Activated T-cell treated with anti-CD3 and anti-CD28 coated beads for 24 hours (primary cell): Measurements from ENCODE around the gene IL11.

Experiments used
- DNase-seq: peaks from one replicate; pipeline ENCODE4 v3.0.0-alpha.2; 2020; ENCODE audit warnings: low read depth

The IL11 gene

DNA sequence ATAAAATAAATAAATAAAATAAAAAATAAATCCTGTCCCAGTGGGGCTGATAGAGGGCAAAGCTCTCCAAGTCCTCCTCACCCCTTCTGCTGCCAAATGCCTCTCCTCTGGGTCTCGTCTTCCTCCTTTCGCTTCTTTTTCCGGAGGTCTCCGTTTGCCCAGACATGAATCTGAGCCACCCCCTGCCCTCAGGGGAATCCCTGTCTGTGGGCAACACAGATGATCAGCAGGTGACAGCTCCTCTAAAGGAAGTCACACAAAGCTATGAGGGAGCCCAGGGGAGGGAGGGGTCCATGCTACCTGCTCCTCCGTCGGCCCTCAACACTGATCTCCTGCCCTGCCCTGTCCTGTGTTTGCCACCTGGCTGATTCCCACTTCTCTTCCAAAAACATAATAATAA, 45.6 kb downstream of the IL11 start:
- DNase-seq: no peak

DNA sequence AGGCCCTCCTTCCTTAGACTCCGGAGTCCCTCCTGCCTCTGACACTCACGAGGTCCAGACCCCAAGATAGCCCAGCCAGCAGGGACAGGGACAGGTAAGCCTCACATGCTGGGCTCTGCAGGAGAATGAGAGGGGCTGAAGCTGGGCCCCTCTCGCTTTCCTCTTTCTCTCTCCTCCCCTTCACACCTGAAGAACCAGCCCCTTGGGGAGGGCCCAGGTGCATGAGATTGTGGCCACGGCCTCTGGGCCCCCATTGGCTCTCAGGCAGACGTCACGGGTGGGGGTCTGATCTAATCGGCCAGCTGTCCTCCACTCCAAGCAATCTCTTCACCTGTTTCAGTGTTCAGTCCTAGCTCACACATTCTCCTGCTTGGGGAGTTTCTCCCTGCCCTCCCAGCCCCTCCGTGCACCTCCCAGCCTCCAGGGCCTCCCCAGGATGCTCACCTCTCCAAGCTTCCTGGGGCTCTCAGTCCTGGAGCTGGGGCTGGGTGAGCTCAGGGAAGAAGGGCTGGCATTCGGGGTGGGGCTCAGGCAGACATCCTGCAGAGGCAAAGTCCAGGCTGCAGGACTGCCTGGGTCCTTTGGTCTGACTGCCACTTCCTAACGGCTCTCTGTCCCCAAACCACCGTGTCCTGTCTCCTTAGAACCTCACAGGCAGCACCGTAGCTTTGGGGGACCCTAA, 47.9 kb downstream of the IL11 start:
- no peak for DNase-seq

DNA sequence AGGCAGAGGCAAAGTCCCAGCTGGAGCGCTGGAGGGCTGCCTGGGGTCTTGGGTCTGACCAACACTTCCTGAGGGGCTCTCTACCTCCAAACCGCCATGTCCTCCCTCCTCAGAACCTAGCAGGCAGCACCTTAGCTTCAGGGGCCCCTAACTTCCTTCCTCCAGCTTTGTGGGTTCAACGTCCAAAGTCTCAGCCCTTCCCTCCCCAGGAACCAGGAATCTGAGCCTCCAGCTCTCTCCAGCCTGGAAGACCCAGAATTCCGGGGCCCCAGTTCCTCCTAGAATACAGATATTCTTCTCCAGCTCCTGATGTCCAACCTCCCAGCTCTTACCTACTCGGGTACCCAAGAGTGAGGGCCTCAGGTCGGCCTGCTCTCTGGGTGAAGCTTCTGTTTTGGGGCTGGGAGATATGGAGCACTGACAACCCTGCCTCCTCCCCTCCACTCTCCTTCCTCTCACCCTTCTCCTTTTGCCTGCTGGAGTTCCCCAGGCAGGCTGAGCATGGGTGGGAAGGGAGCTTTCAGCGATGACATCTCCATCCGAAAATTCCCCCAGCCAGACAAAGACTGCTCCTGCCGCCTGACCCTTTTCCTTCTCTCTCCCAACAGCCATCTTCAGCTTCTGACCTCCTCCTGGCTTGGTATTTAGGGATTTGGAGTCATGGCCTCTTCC, 48.7 kb downstream of the IL11 start:
- DNase-seq: no peak

DNA sequence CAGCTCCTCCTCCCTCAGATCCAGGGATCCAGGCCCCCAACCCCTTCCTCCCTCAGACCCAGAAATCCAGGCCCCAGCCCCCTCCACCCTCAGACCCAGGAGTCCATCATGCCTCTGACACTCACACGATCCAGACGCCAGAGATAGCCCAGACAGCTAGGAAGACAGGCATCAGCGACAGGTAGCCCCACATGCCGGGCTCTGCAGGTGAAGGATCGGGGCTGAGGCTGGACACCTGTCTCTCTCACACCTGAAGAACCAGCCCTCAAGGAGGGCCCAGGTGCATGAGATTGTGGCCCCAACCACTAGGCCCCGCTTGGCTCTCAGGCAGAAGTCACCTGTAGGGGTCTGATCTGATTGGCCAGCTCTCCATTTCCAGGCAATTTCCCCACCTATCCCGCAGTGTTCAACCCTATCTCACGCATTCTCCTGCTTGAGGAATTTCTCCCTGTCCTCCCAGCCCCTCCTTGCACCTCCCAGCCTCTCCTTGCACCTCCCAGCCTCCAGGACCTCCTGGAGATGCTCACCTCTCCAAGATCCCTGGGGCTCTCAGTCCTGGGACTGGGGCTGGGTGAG, 49.3 kb downstream of the IL11 start:
- DNase-seq: no peak

DNA sequence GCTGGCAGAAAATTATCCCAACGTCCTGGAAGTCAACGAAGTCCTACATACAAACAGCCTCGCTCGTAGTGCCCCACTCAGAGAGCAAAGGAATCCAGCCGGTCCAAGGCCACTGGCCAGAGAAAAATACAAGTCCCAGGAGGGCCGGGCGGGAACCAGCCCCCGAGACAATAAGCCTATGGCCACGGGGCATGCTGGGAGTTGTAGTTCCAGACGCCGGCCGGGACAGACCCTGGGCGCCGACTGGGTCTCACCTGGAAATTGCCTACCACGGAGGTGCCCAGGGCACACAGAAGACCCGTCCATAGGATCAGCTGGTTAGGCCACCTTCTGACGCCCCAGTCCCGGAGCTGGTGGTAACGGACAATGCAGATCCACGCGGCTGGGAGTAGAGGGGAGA, 50.5 kb downstream of the IL11 start:
- no peak for DNase-seq

DNA sequence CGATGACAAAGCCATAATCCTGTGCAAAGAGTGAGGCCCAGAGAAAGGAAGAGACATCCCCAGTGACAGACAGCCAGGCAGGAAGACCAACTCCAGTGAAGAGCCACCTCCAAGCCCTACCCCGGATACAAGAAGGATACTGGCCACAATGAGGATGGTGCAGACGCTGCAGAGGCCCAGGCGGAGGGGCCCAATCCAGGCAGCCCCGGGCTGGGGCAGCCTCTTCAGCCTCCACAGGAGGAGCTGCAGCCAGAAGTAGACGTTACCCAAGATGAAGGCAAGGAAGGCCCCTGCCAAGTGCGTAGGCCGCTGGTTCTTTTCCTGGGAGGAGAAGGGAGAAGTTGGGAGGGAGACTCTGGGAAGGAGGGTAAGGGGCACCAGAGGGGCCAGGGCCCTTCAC, 53.6 kb downstream of the IL11 start:
- no peak for DNase-seq

DNA sequence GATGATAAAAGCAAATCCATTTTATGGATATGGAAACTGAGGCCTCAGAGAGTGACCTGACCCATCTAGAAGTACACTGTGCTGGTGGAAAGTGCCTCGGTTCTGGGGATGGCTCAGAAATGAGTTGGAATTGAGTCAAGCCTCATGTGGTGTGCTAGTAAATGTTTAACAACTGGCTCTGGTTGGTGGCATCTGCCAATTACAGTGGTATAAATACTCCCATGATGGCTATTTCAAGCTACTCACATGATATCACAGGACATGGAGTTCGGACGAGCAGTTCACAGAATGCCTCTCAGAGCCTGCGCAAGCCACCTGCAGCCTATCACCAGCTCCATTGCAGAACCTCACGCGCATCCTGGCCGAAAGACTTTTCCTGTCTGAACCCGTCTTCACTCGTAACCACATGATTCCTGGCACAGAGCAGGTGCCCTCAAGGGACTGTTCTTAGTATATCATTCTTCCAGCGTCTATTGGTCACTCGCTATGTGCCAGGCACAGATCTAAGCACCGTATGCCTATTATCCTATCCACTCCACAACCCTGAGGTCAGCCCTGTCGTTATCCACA, 54.2 kb downstream of the IL11 start:
- DNase-seq: no peak

DNA sequence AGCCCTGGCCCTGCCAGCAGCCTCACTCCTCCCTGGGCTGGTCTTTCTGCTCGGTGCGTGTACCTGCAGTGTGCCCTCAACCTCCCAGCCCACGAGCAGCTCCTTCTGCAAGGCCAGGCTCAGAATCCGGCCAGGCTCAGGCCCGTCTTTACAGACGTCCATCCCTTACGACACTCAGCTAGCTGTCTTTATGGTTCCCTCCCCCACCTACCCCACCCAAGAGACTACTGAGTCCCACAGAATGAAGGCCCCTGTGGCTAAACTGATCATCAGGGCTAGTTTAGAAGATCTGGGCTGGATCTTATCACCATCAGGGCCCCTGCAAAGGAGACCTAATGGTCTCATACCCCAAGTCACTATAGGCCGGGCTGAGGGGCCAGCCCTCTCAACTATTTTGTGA, 55.9 kb downstream of the IL11 start:
- DNase-seq: no peak
